GM13976 (cell line): Measurements from ENCODE around the gene CIAO2B.

Experiments
- DNase-seq: peaks from one replicate; pipeline ENCODE4 v3.0.0; 2012; ENCODE audit warnings: low spot score
- CTCF ChIP-seq: IDR thresholded peaks from 2 replicates; pipeline ENCODE4 v1.5.1; 2012; ENCODE audit warnings: borderline replicate concordance, mild to moderate bottlenecking; ENCODE audit not compliant: insufficient read depth; ENCODE audit errors: extremely low read depth, missing control alignments, control extremely low read depth
- in situ Hi-C: fragments of 300-500 bp; cut with MboI; formaldehyde crosslinking; loops from one replicate; pipeline ENCODE4 v1.12.0; 2022; ENCODE audit warnings: low sequenced_read_pairs, mixed read lengths, inconsistent platforms; ENCODE audit not compliant: unreplicated experiment

CIAO2B gene

DNA sequence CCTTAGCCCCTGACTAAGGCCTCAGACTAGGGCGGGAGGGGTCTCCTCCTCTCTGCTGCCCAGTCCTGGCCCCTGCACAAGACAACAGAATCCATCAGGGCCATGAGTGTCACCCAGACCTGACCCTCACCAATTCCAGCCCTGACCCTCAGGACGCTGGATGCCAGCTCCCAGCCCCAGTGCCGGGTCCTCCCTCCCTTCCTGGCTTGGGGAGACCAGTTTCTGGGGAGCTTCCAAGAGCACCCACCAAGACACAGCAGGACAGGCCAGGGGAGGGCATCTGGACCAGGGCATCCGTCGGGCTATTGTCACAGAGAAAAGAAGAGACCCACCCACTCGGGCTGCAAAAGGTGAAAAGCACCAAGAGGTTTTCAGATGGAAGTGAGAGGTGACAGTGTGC lies 39.5 kb upstream of the CIAO2B start:
- no peak for DNase-seq
- in situ Hi-C loops, result loop anchor here (25.0 kb wide), 2 partner anchors 189 to 439 kb away; partner anchors contain the start of genes B3GNT9, FBXL8, HSF4 and NOL3
- TF ChIP-seq CTCF, result no peak

GRCh38 chr16:66972983-66973382 lies 38.8 kb upstream of the CIAO2B start:
- in situ Hi-C loops, result loop anchor here (25.0 kb wide), 2 partner anchors 189 to 439 kb away; partner anchors contain the start of genes B3GNT9, FBXL8, HSF4 and NOL3
- no peak for TF ChIP-seq CTCF
- DNase-seq, result no peak

- TF ChIP-seq CTCF, result no peak
- in situ Hi-C loops, result loop anchor here (25.0 kb wide), 2 partner anchors 191 to 441 kb away; partner anchors contain the start of genes B3GNT9, FBXL8, HSF4 and NOL3
- DNase-seq, result no peak
Measured at GRCh38 chr16:66970775-66971720, 36.8 kb upstream of the CIAO2B start.

GRCh38 chr16:66968847-66969246 lies 34.6 kb upstream of the CIAO2B start:
- no peak for TF ChIP-seq CTCF
- in situ Hi-C loops, result loop anchor here (25.0 kb wide), 2 partner anchors 193 to 443 kb away; partner anchors contain the start of genes B3GNT9, FBXL8, HSF4 and NOL3

DNA sequence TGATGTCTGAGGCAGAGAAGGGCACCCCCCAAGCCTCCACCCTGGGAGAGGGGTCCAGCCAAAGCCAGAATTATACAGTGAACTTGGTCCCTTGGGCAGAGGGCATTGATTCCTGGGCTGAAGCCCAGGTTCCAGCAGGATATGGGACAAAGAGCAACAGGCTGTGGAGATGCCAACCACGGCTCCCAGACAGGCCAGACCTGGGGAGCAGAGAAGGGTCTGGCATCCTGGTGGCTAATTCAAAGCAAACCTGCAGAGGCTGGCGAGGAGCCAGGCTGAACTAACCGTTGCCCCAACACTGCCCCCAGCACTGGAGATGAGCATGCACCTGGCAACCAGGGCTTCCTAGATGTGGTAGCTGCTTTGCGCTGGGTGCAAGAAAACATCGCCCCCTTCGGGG lies 29.8 kb upstream of the CIAO2B start:
- TF ChIP-seq CTCF, result no peak

More at GRCh38 chr16:66968847-66969246, 34.6 kb upstream of the CIAO2B start:
- no peak for DNase-seq

DNA sequence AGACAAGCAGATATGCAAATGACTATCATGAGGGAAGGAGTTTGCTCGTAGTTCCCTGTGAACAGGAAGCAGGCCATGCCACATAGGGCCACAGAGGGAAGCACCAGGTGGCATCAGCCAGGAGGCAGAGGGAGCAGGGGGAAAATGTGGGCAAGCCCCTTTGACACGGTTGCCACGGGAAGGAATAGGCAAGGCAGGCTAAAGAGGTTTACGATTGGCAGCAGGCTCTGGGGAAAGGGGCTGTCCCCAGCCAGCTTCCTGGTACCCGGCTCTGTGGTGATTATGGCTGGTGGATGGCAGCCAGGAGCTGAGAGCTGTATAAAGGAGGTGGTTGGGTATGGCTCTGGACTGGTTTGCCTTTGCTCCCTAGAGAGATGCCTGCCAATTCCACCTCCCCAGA lies 27.7 kb upstream of the CIAO2B start:
- TF ChIP-seq CTCF, result no peak
- DNase-seq, result peak; percentile 19
- in situ Hi-C loops, result loop anchor here (25.0 kb wide), 2 partner anchors 200 to 450 kb away; partner anchors contain the start of genes B3GNT9, FBXL8, HSF4 and NOL3

More for the DNA sequence above, 29.8 kb upstream of the CIAO2B start:
- in situ Hi-C loops, result loop anchor here (25.0 kb wide), 2 partner anchors 198 to 448 kb away; partner anchors contain the start of genes B3GNT9, FBXL8, HSF4 and NOL3
- DNase-seq, result peak; percentile 17
